HepG2 (cell line): Measurements from ENCODE around the gene MTA3. TPM values are rescaled to one million over a fixed set of nuclear protein-coding genes. Genes with fewer than 3 reads are reported as not detected.
A peak's percentile ranks its signal among the peaks of the same experiment; 100 is the strongest.

Experiments used
- FOSL1 ChIP-seq: sonication (generic); formaldehyde crosslinking; IDR thresholded peaks from 2 replicates; pipeline ENCODE4 v1.9.0; 2021; ENCODE audit warnings: missing genetic modification reagents, borderline replicate concordance
- IKZF1 ChIP-seq: fragments of 450-650 bp; IDR thresholded peaks from 2 replicates; pipeline ENCODE4 v1.7.1; 2016
- ISL2 ChIP-seq: sonication (generic); formaldehyde crosslinking; IDR thresholded peaks from 2 replicates; pipeline ENCODE4 v1.5.0; 2020; ENCODE audit warnings: missing genetic modification reagents
- MATR3 ChIP-seq: sonication (generic); formaldehyde crosslinking; IDR thresholded peaks from 2 replicates; pipeline ENCODE4 v1.4.0; 2020; ENCODE audit warnings: missing genetic modification reagents
- NAIF1 ChIP-seq: sonication (generic); formaldehyde crosslinking; IDR thresholded peaks from 2 replicates; pipeline ENCODE4 v1.5.0; 2020; ENCODE audit warnings: mild to moderate bottlenecking, missing genetic modification reagents, borderline replicate concordance
- NFATC3 ChIP-seq: sonication (generic); formaldehyde crosslinking; IDR thresholded peaks from 2 replicates; pipeline ENCODE4 v1.5.1; 2020; ENCODE audit warnings: mild to moderate bottlenecking, missing genetic modification reagents
- RBM22 ChIP-seq: fragments of 200-400 bp; formaldehyde crosslinking; optimal IDR thresholded peaks from 2 replicates; pipeline ENCODE3; 2017; ENCODE audit warnings: mild to moderate bottlenecking, low read length, moderate library complexity
- TBL1XR1 ChIP-seq: fragments of 150-350 bp; IDR thresholded peaks from 2 replicates; pipeline ENCODE4 v1.6.1; 2014; ENCODE audit warnings: borderline replicate concordance, low read length; ENCODE audit not compliant: partially characterized antibody
- TCF12 ChIP-seq, 2 experiments: fragments of 450-650 bp in 1 of 2; sonication (generic) in 1 of 2; formaldehyde crosslinking in 1 of 2; IDR thresholded peaks; 2 replicates each; pipeline versions ENCODE4 v1.6.1 to v1.8.0; 2017 to 2022; ENCODE audit warnings: antibody characterized with exemption in 1 of 2, mild to moderate bottlenecking in 1 of 2, missing genetic modification reagents in 1 of 2, moderate library complexity in 1 of 2
- ZBTB40 ChIP-seq, 2 experiments: fragments of 450-650 bp in 1 of 2; sonication (generic) in 1 of 2; formaldehyde crosslinking in 1 of 2; IDR thresholded peaks; 2 replicates each; pipeline versions ENCODE4 v1.6.1 to v1.8.0; 2016 to 2022; ENCODE audit warnings: antibody characterized with exemption in 1 of 2, mild to moderate bottlenecking in 1 of 2, missing genetic modification reagents in 1 of 2
- ZNF441 ChIP-seq: sonication (generic); formaldehyde crosslinking; IDR thresholded peaks from 2 replicates; pipeline ENCODE4 v1.7.0; 2021; ENCODE audit warnings: missing genetic modification reagents, borderline replicate concordance
- polyA plus RNA-seq, 8 experiments: library from polyadenylated mRNA; depleted of rRNA in 3 of 8; stranded (reverse) in 7 of 8; unstranded in 1 of 8; fragments of >200 nt; fragmentation: Illumina TruSeq in 4 of 8; extraction: Trizol in 4 of 8; gene quantifications; 2 replicates each; pipeline versions ENCODE4 v1.2.1 to v1.2.3, GENCODE V29; 2011 to 2016; ENCODE audit warnings: low read depth in 4 of 8, missing spikeins in 1 of 8, mixed read lengths in 1 of 8; ENCODE audit not compliant: insufficient read depth in 1 of 8
- total RNA-seq, 5 experiments: library from RNA; depleted of rRNA; stranded (reverse); fragments of >200 nt; fragmentation: Illumina TruSeq; extraction: Trizol; gene quantifications; 2 replicates each; pipeline ENCODE4 v1.2.3, GENCODE V29; 2016; ENCODE audit warnings: low read depth in 1 of 5

MTA3 gene
- total and polyA plus RNA-seq, 2 of the 13 experiments (the other 11 are each of a cell fraction or from before 2014, with no cell fraction given): 48.8 to 77.8 TPM

DNA sequence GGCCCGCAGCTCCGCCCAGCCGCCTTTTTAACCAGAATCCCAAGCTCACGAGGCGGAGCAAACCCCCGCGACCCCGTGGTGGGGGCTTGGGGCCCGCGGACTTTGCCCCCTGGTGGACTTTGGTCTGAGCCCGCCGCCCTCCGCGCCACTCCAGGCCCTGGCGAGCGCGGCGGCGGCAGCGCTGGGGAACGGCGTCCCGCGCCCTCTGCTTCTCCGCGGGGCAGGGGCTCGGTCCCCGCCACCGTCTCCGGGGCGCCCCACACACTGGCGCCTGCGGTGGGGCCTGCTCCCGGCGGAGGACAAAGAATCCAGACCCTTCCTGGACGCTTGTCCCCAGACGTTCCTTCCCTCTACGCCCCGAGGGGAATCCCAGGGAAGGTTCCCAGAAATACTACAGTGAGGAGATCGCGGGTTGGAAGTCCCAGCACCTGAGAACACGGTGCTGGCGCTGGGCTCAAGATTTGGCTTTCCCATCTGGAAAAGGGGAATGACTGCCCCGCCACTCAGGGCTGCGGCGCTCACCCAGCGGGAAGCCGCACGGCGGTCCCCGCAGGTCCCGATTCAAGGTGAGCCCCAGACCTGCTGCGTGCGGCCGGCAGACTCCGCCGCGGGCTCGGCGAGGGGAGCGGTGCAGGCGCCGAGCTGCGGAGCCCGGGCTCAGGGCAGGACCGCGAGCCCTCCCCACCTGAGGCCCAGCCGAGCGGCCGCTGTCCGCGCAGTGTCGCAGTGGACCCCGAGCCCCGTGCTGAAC, 224.3 kb downstream of the MTA3 start, which contains the start of gene HAAO (continued):
- TF ChIP-seq ZBTB40 (IDR thresholded peaks at IDR 0.05) (no peak), ZBTB40 (CRISPR knock-in tag; IDR thresholded peaks at IDR 0.05) (peak; percentile 96), FOSL1 (CRISPR knock-in tag) (peak; percentile 58; the same call in 1 of the 2 replicates), ISL2 (CRISPR knock-in tag) (peak; percentile 94), TCF12 (IDR thresholded peaks at IDR 0.05) (no peak), TCF12 (CRISPR knock-in tag; IDR thresholded peaks at IDR 0.05) (peak; percentile 97), NAIF1 (CRISPR knock-in tag) (peak; percentile 92), IKZF1 (no peak), TBL1XR1 (peak; percentile 84), MATR3 (0 out of 2 replicates have a peak, but pooled peaks have one; percentile 68), RBM22 (peak; percentile 82), NFATC3 (CRISPR knock-in tag) (peak; percentile 88; the same call in 1 of the 2 replicates), ZNF441 (CRISPR knock-in tag) (peak; percentile 90)
